ENCODE results near the gene SF3A2. TPM values are rescaled to one million over a fixed set of nuclear protein-coding genes. Genes with fewer than 3 reads are reported as not detected.

Gene SF3A2
- polyA plus RNA-seq, 12 donors = 43.8 to 91.0 (median 53.3) TPM; not detected in 1

GRCh38 chr19:2201473-2202148 lies 35.0 kb upstream of the SF3A2 start:
- no peak for DNase-seq

- DNase-seq = no peak
Observed at GRCh38 chr19:2202366-2202765, 34.3 kb upstream of the SF3A2 start.

GRCh38 chr19:2207008-2207407 lies 29.6 kb upstream of the SF3A2 start:
- no peak for DNase-seq

- DNase-seq = peak; percentile 47
Observed at GRCh38 chr19:2207991-2208860, 28.4 kb upstream of the SF3A2 start.

- no peak for DNase-seq
Observed at GRCh38 chr19:2208975-2209374, 27.6 kb upstream of the SF3A2 start.

- DNase-seq = no peak
Observed at GRCh38 chr19:2209408-2209807, 27.2 kb upstream of the SF3A2 start.

- DNase-seq = no peak
Observed at GRCh38 chr19:2210206-2210605, 26.4 kb upstream of the SF3A2 start.

- DNase-seq = no peak
Observed at GRCh38 chr19:2210987-2211740, 25.5 kb upstream of the SF3A2 start.

- no peak for DNase-seq
Observed at GRCh38 chr19:2212861-2213711, 23.5 kb upstream of the SF3A2 start.

- DNase-seq = peak; percentile 76
Observed at GRCh38 chr19:2213799-2214198, 22.8 kb upstream of the SF3A2 start.

- peak; percentile 50 for DNase-seq
Observed at GRCh38 chr19:2214251-2214650, 22.4 kb upstream of the SF3A2 start.

GRCh38 chr19:2215281-2215751 lies 21.3 kb upstream of the SF3A2 start:
- no peak for DNase-seq

GRCh38 chr19:2216361-2217225 lies 20.0 kb upstream of the SF3A2 start:
- DNase-seq = no peak

- no peak for DNase-seq
Observed at GRCh38 chr19:2217591-2217990, 19.0 kb upstream of the SF3A2 start.

GRCh38 chr19:2219726-2220125 lies 16.9 kb upstream of the SF3A2 start:
- DNase-seq = no peak

GRCh38 chr19:2221250-2221831 lies 15.3 kb upstream of the SF3A2 start:
- no peak for DNase-seq

GRCh38 chr19:2221918-2222317 lies 14.7 kb upstream of the SF3A2 start:
- no peak for DNase-seq

GRCh38 chr19:2223391-2223790 lies 13.2 kb upstream of the SF3A2 start:
- DNase-seq = no peak

- no peak for DNase-seq
Observed at GRCh38 chr19:2223959-2224358, 12.7 kb upstream of the SF3A2 start.

GRCh38 chr19:2224754-2225349 lies 11.8 kb upstream of the SF3A2 start:
- DNase-seq = no peak
